Measurements from ENCODE around the gene TXNRD1. TPM values are rescaled to one million over a fixed set of nuclear protein-coding genes. Genes with fewer than 3 reads are reported as not detected.
"Not testable (repeated sequence)": the region's sequence is repeated elsewhere in the genome, so short reads cannot be mapped to it uniquely, and the experiment has no call there.

TXNRD1 gene
- total RNA-seq, 2 experiments from 2014 or later, result 82.7 to 82.8 TPM

DNA sequence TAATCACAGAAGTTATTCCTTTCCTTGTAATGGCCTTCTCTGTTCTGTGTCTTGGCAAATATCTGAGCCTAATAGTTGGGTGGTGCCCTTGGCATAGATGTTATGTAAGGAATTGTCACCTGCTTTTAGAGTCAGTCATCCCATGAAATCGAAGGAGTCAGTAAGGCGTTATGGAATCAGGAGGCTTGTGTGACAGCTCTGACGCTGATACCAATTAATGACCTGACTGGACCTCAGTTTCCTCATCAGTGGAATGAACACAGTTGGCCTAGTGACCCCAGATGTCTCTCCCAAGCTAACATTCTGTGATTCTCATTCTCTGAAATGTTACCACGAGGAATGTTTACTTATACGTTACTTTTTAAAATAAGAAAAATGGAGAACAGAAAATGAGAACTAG, 32.1 kb downstream of the TXNRD1 start:
- CTCF ChIA-PET, result no interaction called here
- intact Hi-C loops (cut with micrococcal nuclease), result no loop called here
- peaks cover 6% of the 10 kb centered on the region for H3K27me3 Mint-ChIP-seq
- H3K27ac Mint-ChIP-seq, result no peak overlapping the region
- no peaks in the 10 kb centered on the region for H3K9me3 Mint-ChIP-seq
- H3K4me3 Mint-ChIP-seq, result no peak overlapping the region
- H3K4me1 Mint-ChIP-seq (ENCODE audit: low read depth), result no peaks in the 10 kb centered on the region
- DNase-seq, result no peak
- POLR2A ChIA-PET, result no interaction called here
- H3K36me3 Mint-ChIP-seq, result no peaks in the 10 kb centered on the region

DNA sequence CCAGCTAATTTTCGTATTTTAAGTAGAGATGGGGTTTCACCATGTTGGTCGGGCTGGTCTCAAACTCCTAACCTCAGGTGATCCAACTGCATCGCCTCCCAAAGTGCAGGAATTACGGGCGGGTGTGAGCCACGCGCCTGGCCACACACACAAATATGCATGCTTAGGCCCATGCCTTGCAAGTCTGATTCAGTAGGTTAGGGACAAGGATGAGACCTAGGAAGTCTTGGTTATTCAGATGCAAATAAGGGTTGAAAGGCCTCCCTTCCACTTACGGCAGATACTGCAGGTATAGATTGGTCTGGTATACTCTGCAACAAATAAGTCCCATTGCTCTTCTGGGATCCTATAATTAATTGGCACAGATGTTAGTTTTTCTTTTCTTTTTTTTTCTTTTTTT, 32.9 kb downstream of the TXNRD1 start:
- POLR2A ChIA-PET, result no interaction called here
- H3K4me3 Mint-ChIP-seq, result no peak overlapping the region

DNA sequence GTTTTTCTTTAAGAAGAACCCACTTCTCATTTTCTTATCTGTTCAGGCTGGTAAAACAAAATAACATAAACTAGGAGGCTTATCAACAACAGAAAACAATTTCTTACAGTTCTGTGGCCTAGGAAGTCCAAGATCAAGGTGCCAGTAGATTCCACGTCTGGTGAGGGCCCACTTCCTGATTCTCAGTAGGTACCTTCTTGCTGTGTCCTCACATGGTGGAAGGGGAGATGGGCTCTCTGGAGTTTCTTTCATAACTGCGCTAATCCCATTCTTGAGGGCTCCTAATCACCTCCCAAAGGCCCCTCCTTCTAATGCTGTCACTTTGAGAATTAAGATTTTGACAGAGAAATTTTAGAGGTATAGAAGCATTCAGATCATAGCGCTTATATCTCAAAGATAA, 33.4 kb downstream of the TXNRD1 start:
- no peaks in the 10 kb centered on the region for H3K36me3 Mint-ChIP-seq
- H3K4me1 Mint-ChIP-seq (ENCODE audit: low read depth), result no peaks in the 10 kb centered on the region
- H3K4me3 Mint-ChIP-seq, result no peak overlapping the region
- CTCF ChIA-PET, result no interaction called here
- H3K27ac Mint-ChIP-seq, result no peak overlapping the region
- POLR2A ChIA-PET, result no interaction called here
- peaks cover 4% of the 10 kb centered on the region for H3K27me3 Mint-ChIP-seq
- no peaks in the 10 kb centered on the region for H3K9me3 Mint-ChIP-seq
- DNase-seq, result no peak
- intact Hi-C loops (cut with micrococcal nuclease), result no loop called here

More for the DNA sequence above, 32.9 kb downstream of the TXNRD1 start:
- no peak for DNase-seq
- CTCF ChIA-PET, result no interaction called here
- Mint-ChIP-seq H3K36me3 (no peaks in the 10 kb centered on the region), H3K4me1 (ENCODE audit: low read depth) (no peaks in the 10 kb centered on the region), H3K27me3 (peaks cover 6% of the 10 kb centered on the region), H3K9me3 (no peaks in the 10 kb centered on the region), H3K27ac (no peak overlapping the region)
- intact Hi-C loops (cut with micrococcal nuclease), result no loop called here

DNA sequence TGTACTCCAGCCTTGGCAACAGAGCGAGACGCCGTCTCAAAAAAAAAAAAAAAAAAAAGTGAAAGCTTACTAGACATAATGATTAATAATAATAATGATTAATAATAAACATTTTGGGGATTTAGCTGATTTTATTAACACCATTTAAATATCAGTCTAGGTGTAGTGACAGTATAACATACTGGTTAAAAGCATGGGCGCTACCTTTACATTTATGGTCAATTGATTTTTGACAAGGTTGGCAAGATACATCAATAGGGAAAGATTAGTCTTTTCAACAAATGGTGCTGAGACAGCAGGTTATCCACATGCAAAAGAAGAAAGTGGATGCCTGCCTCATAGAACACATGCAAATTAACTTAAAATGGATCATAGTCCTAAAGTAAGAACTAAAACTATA, 34.3 kb downstream of the TXNRD1 start:
- Mint-ChIP-seq H3K4me1 (ENCODE audit: low read depth) (no peaks in the 10 kb centered on the region), H3K4me3 (no peak overlapping the region), H3K27me3 (no peaks in the 10 kb centered on the region), H3K27ac (no peak overlapping the region), H3K36me3 (no peaks in the 10 kb centered on the region), H3K9me3 (no peaks in the 10 kb centered on the region)
- DNase-seq, result no peak
- intact Hi-C loops (cut with micrococcal nuclease), result no loop called here
- POLR2A ChIA-PET, result no interaction called here
- CTCF ChIA-PET, result no interaction called here

DNA sequence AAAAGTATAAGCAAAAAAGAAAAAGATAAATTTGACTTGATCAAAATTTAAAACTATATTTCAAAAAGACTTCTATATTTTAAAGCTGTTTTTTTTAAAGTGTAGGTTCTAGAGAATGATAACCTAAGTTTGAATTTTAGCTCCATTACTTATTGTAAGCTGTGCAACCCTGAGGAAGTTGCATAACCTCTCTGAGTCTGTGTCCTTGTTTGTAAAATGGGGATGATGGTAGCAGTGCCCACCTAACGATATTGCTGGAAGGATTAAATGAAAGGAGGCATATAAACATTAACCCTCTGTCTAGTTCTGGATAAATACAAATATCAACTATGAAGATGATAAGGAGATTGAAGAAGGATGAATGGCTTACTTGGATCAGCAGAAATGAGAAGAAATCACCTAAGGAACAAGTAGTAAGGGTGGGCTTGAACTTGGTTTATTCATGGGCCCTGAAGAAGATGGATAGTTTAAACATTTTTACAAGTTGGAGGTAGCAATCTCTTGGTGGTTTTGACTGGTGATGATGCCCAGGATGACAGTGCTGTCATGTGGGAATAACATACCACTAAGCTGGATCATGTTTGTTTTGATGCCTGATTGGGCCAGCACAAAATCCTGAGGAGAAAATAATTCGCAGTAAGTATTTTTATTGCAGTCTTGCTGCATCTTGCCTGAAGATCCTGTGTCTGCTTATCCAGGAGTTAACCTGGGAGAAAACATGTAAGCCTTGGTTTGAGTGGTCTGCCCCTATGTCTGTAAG, 35.0 kb downstream of the TXNRD1 start:
- no peaks in the 10 kb centered on the region for H3K36me3 Mint-ChIP-seq
- intact Hi-C loops (cut with micrococcal nuclease), result no loop called here
- H3K27me3 Mint-ChIP-seq, result no peaks in the 10 kb centered on the region
- no peak for DNase-seq
- no peak overlapping the region for H3K27ac Mint-ChIP-seq
- H3K4me1 Mint-ChIP-seq (ENCODE audit: low read depth), result no peaks in the 10 kb centered on the region
- no peaks in the 10 kb centered on the region for H3K9me3 Mint-ChIP-seq
- CTCF ChIA-PET, result interaction anchor here (1.4 kb wide), 1 partner anchor 37 kb away, joined by 4 read pairs; no protein-coding TSS in a partner anchor
- POLR2A ChIA-PET, result interaction anchor here (0.9 kb wide), 1 partner anchor 38 kb away, joined by 4 read pairs; no protein-coding TSS in a partner anchor
- no peak overlapping the region for H3K4me3 Mint-ChIP-seq

DNA sequence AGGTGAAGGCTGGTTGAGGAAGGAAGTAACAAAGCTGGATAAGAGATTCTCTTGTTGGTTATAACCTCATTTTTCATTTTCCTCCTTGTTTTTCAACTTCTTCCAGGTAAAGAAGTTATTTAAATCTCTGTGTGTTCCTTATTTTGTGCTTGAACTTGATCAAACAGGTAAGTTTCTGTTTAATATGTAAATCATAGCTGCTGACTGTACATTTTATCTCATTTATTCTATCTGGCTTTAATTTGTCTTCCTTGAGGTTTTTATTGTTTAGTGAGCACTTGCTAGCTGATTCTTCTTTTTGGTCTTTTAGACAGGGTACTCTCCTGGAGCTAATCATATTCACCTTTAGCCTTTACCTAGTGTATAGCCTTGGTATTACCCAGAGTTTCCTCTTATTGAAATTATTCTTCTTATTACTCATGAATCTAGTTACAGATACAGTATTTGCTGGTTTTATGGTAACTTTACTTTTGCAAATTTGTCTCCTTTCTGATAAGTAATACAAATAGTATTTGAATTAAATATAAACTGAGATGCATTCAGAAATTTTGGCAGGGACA, 42.4 kb downstream of the TXNRD1 start:
- ChIA-PET CTCF (no interaction called here), POLR2A (no interaction called here)
- no peaks in the 10 kb centered on the region for H3K9me3 Mint-ChIP-seq
- no peaks in the 10 kb centered on the region for H3K36me3 Mint-ChIP-seq
- H3K27me3 Mint-ChIP-seq, result no peaks in the 10 kb centered on the region
- no peak overlapping the region for H3K27ac Mint-ChIP-seq
- intact Hi-C loops (cut with micrococcal nuclease), result loop anchor here (5.0 kb wide), 1 partner anchor 36 kb away; no protein-coding TSS in a partner anchor
- no peak overlapping the region for H3K4me3 Mint-ChIP-seq
- DNase-seq, result no peak
- no peaks in the 10 kb centered on the region for H3K4me1 Mint-ChIP-seq (ENCODE audit: low read depth)

DNA sequence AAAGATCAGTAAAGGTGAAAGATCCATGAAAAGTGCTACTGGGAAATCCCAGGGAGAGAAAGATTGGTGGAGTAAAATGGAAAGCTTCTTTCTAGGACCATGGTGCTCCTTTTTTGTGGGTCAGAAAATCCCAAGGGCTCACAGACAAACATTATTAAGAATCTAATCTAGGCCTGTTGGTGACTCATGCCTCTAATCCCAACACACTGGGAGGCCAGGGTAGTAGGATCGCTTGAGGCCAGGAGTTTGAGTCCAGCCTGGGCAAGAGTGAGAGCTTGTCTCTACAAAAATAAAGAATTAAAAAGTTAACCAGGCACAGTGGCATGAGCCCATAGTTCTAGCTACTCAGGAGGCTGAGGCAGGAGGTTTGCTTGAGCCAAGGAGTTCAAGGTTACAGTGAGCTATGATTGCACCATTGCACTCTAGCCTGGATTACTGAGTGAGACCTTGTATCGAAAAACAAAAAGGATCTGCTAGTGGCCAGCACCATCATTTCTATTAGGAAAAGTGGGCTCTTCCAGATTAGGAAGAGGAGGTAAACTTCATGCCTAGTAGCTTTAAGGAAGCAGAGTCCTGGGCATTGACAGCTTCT, 43.0 kb downstream of the TXNRD1 start:
- POLR2A ChIA-PET, result no interaction called here
- CTCF ChIA-PET, result no interaction called here
- Mint-ChIP-seq H3K36me3 (no peaks in the 10 kb centered on the region), H3K27me3 (no peaks in the 10 kb centered on the region), H3K4me3 (no peak overlapping the region), H3K9me3 (no peaks in the 10 kb centered on the region), H3K4me1 (ENCODE audit: low read depth) (no peaks in the 10 kb centered on the region), H3K27ac (no peak overlapping the region)
- no peak for DNase-seq
- intact Hi-C loops (cut with micrococcal nuclease), result loop anchor here (5.0 kb wide), 1 partner anchor 36 kb away; no protein-coding TSS in a partner anchor

DNA sequence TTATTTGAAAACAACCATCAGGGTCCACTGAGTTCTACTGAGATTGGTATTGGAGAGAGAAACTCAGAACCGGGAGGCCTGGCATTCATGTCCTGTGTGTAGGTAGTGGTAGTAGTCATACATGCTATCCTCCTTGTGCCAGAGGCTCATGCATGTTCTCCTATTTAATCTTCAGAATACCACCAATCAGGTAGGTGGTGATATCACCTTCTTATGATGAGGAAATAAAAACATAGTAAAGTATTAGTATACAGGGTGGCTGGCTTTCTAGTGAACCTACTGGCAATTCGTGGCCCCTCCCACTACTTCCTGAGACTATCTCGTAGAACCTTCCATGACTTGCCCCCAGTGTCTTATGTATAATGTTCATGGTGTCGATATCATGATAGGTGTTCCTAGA, 47.4 kb downstream of the TXNRD1 start:
- H3K4me1 Mint-ChIP-seq (ENCODE audit: low read depth), result no peaks in the 10 kb centered on the region
- H3K36me3 Mint-ChIP-seq, result no peaks in the 10 kb centered on the region
- intact Hi-C loops (cut with micrococcal nuclease), result no loop called here
- ChIA-PET POLR2A (no interaction called here), CTCF (interaction anchor here (1.0 kb wide), 1 partner anchor 10 kb away, joined by 3 read pairs; no protein-coding TSS in a partner anchor)
- no peak overlapping the region for H3K4me3 Mint-ChIP-seq
- H3K27me3 Mint-ChIP-seq, result no peaks in the 10 kb centered on the region
- no peak overlapping the region for H3K27ac Mint-ChIP-seq
- H3K9me3 Mint-ChIP-seq, result no peaks in the 10 kb centered on the region
- DNase-seq, result no peak

DNA sequence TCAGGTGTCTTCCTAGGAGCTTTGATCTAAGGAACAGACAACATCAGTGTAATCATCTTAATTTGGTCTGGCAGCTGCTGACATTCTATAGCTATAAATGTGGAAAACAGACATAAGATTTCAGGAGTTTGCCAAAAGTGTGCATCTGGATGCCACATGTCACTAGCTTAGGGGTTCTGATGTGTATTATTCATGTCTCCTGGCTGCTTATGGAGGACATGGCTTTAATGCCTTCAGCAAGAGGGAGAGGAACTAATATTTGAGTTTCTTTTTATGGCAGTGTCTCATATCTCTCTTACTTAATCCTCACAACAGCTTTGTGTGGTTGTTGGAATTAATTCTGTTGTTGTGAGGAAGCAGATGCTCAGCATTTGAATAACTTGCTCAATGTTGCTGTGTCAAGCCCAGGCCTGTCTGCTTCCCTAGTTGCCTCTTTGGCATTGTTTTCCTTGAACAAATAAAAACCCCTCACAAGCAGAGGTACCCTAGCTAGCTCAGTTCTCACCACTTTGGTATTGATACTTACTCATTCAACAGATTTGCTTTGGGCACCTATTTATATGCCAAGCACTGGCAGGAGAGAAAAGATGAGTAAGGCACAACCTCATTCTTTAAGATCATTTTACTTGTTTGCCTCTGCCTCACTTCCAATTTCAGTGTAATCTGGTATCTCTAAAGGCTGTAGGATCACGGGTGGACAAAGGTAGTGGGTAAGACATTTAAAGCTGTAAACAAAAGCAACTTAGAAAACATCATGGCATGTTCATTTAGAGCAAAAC, 48.2 kb downstream of the TXNRD1 start:
- DNase-seq, result no peak
- Mint-ChIP-seq H3K36me3 (no peaks in the 10 kb centered on the region), H3K27ac (no peak overlapping the region), H3K4me1 (ENCODE audit: low read depth) (no peaks in the 10 kb centered on the region), H3K4me3 (no peak overlapping the region), H3K9me3 (no peaks in the 10 kb centered on the region), H3K27me3 (no peaks in the 10 kb centered on the region)
- ChIA-PET POLR2A (no interaction called here), CTCF (interaction anchor here (1.0 kb wide), 1 partner anchor 11 kb away, joined by 3 read pairs; no protein-coding TSS in a partner anchor)
- intact Hi-C loops (cut with micrococcal nuclease), result no loop called here

DNA sequence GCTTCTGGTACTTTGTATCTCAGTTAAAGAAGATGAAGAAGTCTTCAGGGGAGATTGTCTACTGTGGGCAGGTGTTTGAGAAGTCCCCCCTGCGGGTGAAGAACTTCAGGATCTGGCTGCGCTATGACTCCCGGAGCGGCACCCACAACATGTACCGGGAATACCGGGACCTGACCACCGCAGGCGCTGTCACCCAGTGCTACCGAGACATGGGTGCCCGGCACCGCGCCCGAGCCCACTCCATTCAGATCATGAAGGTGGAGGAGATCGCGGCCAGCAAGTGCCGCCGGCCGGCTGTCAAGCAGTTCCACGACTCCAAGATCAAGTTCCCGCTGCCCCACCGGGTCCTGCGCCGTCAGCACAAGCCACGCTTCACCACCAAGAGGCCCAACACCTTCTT, 49.9 kb downstream of the TXNRD1 start:
- DNase-seq; H3K27ac Mint-ChIP-seq; intact Hi-C loops (cut with micrococcal nuclease); H3K4me3 Mint-ChIP-seq; CTCF ChIA-PET; H3K36me3 Mint-ChIP-seq; POLR2A ChIA-PET; H3K27me3 Mint-ChIP-seq; H3K4me1 Mint-ChIP-seq (ENCODE audit: low read depth); H3K9me3 Mint-ChIP-seq: not testable (repeated sequence)

DNA sequence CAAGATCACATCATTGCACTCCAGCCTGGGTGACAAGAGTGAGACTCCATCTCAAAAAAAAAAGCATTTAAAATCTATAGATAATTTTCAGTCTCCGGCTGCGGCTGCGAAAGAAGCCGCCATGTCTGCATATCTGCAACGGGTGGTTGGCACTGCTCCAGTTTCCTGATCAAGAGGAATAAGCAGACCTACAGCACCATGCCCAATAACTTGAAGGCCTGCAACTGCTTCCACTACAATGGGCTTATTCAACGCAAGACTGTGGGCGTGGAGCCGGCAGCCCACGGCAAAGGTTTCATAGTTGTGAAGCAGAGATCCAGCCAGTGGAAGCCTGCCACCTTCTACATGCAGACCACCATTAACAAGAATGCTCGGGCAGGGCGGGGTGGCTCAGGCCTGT, 57.4 kb downstream of the TXNRD1 start:
- Mint-ChIP-seq H3K9me3 (no peaks in the 10 kb centered on the region), H3K27ac (no peak overlapping the region), H3K27me3 (no peaks in the 10 kb centered on the region), H3K4me1 (ENCODE audit: low read depth) (peaks cover 7% of the 10 kb centered on the region), H3K36me3 (no peaks in the 10 kb centered on the region), H3K4me3 (no peak overlapping the region)
- intact Hi-C loops (cut with micrococcal nuclease), result no loop called here
- no peak for DNase-seq
- ChIA-PET POLR2A (no interaction called here), CTCF (no interaction called here)

DNA sequence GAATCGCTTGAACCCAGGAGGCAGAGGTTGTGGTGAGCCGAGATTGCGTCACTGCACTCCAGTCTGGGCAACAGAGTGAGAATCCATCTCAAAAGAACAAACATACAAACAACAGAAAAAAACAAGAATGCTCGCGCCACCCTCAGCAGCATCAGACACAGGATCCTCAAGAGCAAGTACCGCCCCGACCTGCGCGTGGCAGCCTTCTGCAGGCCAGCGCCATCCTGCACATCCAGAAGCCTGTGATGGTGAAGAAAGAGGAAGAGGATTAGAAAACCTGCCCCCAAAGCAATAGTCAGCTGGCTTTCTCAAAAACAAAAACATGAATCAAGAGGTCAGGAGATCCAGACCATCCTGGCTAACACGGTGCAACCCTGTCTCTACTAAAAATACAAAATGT, 57.9 kb downstream of the TXNRD1 start:
- H3K36me3 Mint-ChIP-seq, result no peaks in the 10 kb centered on the region
- ChIA-PET CTCF (no interaction called here), POLR2A (no interaction called here)
- H3K9me3 Mint-ChIP-seq, result no peaks in the 10 kb centered on the region
- no peak overlapping the region for H3K4me3 Mint-ChIP-seq
- H3K27ac Mint-ChIP-seq, result no peak overlapping the region
- intact Hi-C loops (cut with micrococcal nuclease), result no loop called here
- peaks cover 7% of the 10 kb centered on the region for H3K4me1 Mint-ChIP-seq (ENCODE audit: low read depth)
- H3K27me3 Mint-ChIP-seq, result no peaks in the 10 kb centered on the region
- DNase-seq, result no peak

All from activated CD4-positive, alpha-beta memory T cell treated with anti-CD3 and anti-CD28 coated beads for 36 hours (primary cell).